Panc1 (cell line): ENCODE results near the gene OR2G6. TPM values are rescaled to one million over a fixed set of nuclear protein-coding genes. Genes with fewer than 3 reads are reported as not detected.
"Not testable (repeated sequence)": the region's sequence is repeated elsewhere in the genome, so short reads cannot be mapped to it uniquely, and the experiment has no call there.

ENCODE experiments used
- ATAC-seq: fragments of 200-7000 bp; cut with Tn5 transposase; 2 replicates; pipeline ENCODE4 v1.9.1; 2020; ENCODE audit warnings: mild to moderate bottlenecking, moderate library complexity
- Bru-seq: library from RNA; stranded (reverse); fragments of 400-500 nt; gene quantifications from one replicate; lab custom pipeline; 2021; lab: Mats Ljungman, UMichigan
- BruChase-seq, 2 experiments: library from RNA; stranded (reverse); fragments of 400-500 nt; gene quantifications; one replicate each; lab custom pipeline; 2021; lab: Mats Ljungman, UMichigan
- BruUV-seq: library from RNA; stranded (reverse); fragments of 400-500 nt; replicated peaks from 2 replicates; lab custom pipeline; 2021; lab: Mats Ljungman, UMichigan
- CTCF ChIA-PET: fragments of 300-600 bp; sonication (Branson Sonifier 250); formaldehyde crosslinking; loops from one replicate; lab custom pipeline; 2022; ENCODE audit warnings: antibody characterized with exemption; lab: Charles Lee
- POLR2A ChIA-PET: fragments of 300-600 bp; sonication (Branson Sonifier 250); formaldehyde crosslinking; loops from one replicate; lab custom pipeline; 2022; ENCODE audit warnings: antibody characterized with exemption; lab: Charles Lee
- DNase-seq: peaks from one replicate; pipeline ENCODE4 v3.0.0-alpha.2; 2010; ENCODE audit warnings: low read depth, low spot score
- H3K27ac ChIP-seq: 2 replicates; pipeline ENCODE4 v1.5.1; 2011; ENCODE audit warnings: mild to moderate bottlenecking, low read length, inconsistent platforms
- H3K27me3 ChIP-seq: fragments of 200-500 bp; sonication (Bioruptor generic); 2 replicates; pipeline ENCODE4 v1.6.0; 2014; ENCODE audit warnings: low read length, inconsistent platforms; ENCODE audit not compliant: control insufficient read depth, insufficient read depth
- H3K36me3 ChIP-seq: fragments of 200-500 bp; sonication (Bioruptor generic); 2 replicates; pipeline ENCODE4 v1.5.1; 2014; ENCODE audit warnings: inconsistent platforms, mild to moderate bottlenecking, low read length, moderate library complexity; ENCODE audit not compliant: control insufficient read depth, insufficient read depth
- H3K4me1 ChIP-seq: 2 replicates; pipeline ENCODE4 v1.5.1; 2011; ENCODE audit warnings: inconsistent platforms, mild to moderate bottlenecking, low read length, moderate library complexity; ENCODE audit not compliant: control insufficient read depth, insufficient read depth
- H3K4me3 ChIP-seq, 2 experiments: 2 replicates each; pipeline ENCODE4 v1.5.1; 2011 to 2012; ENCODE audit warnings: low read depth in 2 of 2, low read length in 2 of 2, mild to moderate bottlenecking in 2 of 2, inconsistent platforms in 1 of 2, moderate library complexity in 1 of 2
- H3K9me3 ChIP-seq: fragments of 200-500 bp; sonication (Bioruptor generic); 2 replicates; pipeline ENCODE4 v1.5.1; 2014; ENCODE audit warnings: low read depth, mild to moderate bottlenecking, inconsistent platforms, low read length, moderate library complexity; ENCODE audit not compliant: control insufficient read depth, insufficient read depth
- POLR2AphosphoS5 ChIP-seq: IDR thresholded peaks from 2 replicates; pipeline ENCODE4 v1.6.1; 2012; ENCODE audit warnings: mild to moderate bottlenecking, low read depth, low read length, moderate library complexity
- REST ChIP-seq, 2 experiments: IDR thresholded peaks; 2 replicates each; pipeline ENCODE4 v1.6.1; 2011 to 2012; ENCODE audit warnings: low read depth in 2 of 2, control low read depth in 1 of 2, low read length in 1 of 2, mild to moderate bottlenecking in 1 of 2, moderate library complexity in 1 of 2; ENCODE audit not compliant: insufficient read depth in 1 of 2
- SIN3A ChIP-seq: IDR thresholded peaks from 2 replicates; pipeline ENCODE4 v1.6.1; 2012; ENCODE audit warnings: low read depth, mild to moderate bottlenecking, low read length, moderate library complexity, borderline replicate concordance; ENCODE audit not compliant: insufficient read depth
- TCF7L2 ChIP-seq: IDR thresholded peaks from 2 replicates; pipeline ENCODE4 v1.6.1; 2011; ENCODE audit warnings: mild to moderate bottlenecking, low read depth, low read length, inconsistent platforms
- in situ Hi-C: cut with HindIII; loops from 2 replicates; pipeline ENCODE4 v1.10.0; 2016; ENCODE audit warnings: low sequenced_read_pairs, low pct_unique_long_range_greater_than_20kb
- intact Hi-C: fragments of 100-400 bp; cut with micrococcal nuclease; formaldehyde crosslinking; loops from one replicate; pipeline ENCODE4 v1.10.0; 2022; ENCODE audit not compliant: unreplicated experiment
- long read RNA-seq: library from polyadenylated mRNA; unstranded; transcript quantifications from one replicate; pipeline ENCODE4 v2.0.0, GENCODE V29; 2021; ENCODE audit not compliant: unreplicated experiment
- polyA plus RNA-seq: library from polyadenylated mRNA; unstranded; fragments of >200 nt; gene quantifications from one replicate; pipeline ENCODE4 v1.2.1, GENCODE V29; 2012; ENCODE audit warnings: missing spikeins; ENCODE audit not compliant: insufficient read length
- total RNA-seq: library from RNA; stranded (reverse); gene quantifications from one replicate; pipeline ENCODE4 v1.2.1, GENCODE V29; 2021; ENCODE audit not compliant: unreplicated experiment
- TF ChIP-seq, protein P1 (sequence below): fragments of 450-650 bp; IDR thresholded peaks from 2 replicates; pipeline ENCODE4 v1.5.1; 2017; ENCODE audit warnings: mild to moderate bottlenecking

OR2G6 gene
- total RNA-seq (not detected), Bru-seq, nascent RNA (percentile 8 among the genes with signal in this experiment), BruChase-seq, experiment 1, labeled RNA remaining after a 2-hour chase (percentile 9 among the genes with signal in this experiment), BruChase-seq, experiment 2, labeled RNA remaining after a 6-hour chase (percentile 11 among the genes with signal in this experiment)
- not detected for polyA plus RNA-seq
- long read RNA-seq: 0 reads

DNA sequence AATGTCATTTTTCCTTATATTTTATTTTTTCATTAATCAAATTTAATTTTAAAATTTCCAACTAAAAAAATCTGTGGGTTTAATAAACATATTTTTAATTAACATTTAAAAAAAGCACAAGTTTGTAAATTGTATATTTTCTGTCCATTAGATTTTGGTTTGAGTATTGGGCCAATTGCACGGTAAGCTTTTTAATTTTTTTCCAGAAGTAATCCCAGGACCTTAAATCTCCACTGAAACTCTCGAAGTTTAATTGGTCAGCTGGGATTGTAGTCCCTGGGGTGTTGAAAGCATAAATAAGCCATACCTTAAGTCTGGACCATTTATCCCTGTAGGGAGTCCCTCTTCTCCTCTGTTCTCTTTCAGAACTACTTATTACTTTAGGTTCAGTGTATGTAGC, at the start of gene OR2G6:
OR2G6 (plus strand) TSS at position 301 of the 400 bp plus-strand sequence. CDS start 13,574 bp downstream, outside the sequence.
- H3K27ac ChIP-seq, CTCF ChIA-PET, DNase-seq, H3K27me3 ChIP-seq, H3K4me1 ChIP-seq, BruUV-seq, H3K4me3 ChIP-seq, H3K9me3 ChIP-seq, intact Hi-C loops, POLR2A ChIA-PET, H3K36me3 ChIP-seq, ATAC-seq, in situ Hi-C loops: not testable (repeated sequence)

GRCh38 chr1:248459117-248459516, 48.8 kb upstream of the OR2G6 start:
- H3K27me3 ChIP-seq, POLR2A ChIA-PET, H3K9me3 ChIP-seq, ATAC-seq, H3K36me3 ChIP-seq, H3K4me3 ChIP-seq, in situ Hi-C loops, intact Hi-C loops, H3K27ac ChIP-seq, BruUV-seq, DNase-seq, H3K4me1 ChIP-seq, CTCF ChIA-PET: not testable (repeated sequence)

DNA sequence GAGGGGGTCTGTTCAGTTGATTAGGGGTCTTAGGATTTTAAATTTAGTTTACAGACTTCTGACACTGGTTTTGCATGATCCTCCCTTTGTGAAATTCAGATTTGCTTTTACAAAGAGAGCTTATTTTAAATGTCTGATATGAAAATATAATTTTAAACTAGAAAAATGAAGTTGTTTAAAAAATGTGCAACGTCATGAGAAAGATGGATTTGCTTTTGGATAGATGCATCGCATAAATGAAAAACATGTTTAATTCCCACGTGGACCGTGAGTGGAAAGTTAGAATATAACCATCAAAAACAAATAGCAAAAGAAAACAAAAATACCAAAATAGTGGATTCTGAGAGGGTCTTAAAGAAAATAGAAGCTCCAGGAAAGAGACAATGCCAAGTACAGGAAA, 36.7 kb upstream of the OR2G6 start:
- in situ Hi-C loops: no loop called here
- ChIA-PET POLR2A (no interaction called here), CTCF (no interaction called here)
- DNase-seq (no peak), ATAC-seq (no peak)
- Histone ChIP-seq H3K4me1 (no peaks in the 10 kb centered on the region), H3K27ac (no peak overlapping the region), H3K27me3 (no peaks in the 10 kb centered on the region), H3K9me3 (no peaks in the 10 kb centered on the region), H3K36me3 (no peaks in the 10 kb centered on the region), H3K4me3 (no peak overlapping the region)
- no peak for TF ChIP-seq REST (IDR thresholded peaks at IDR 0.05; ENCODE audit: insufficient read depth in 1 of 2, low read depth in 2 of 2, low read length in 1 of 2)
- no peak for TF ChIP-seq SIN3A
- TF ChIP-seq, protein P1, sequence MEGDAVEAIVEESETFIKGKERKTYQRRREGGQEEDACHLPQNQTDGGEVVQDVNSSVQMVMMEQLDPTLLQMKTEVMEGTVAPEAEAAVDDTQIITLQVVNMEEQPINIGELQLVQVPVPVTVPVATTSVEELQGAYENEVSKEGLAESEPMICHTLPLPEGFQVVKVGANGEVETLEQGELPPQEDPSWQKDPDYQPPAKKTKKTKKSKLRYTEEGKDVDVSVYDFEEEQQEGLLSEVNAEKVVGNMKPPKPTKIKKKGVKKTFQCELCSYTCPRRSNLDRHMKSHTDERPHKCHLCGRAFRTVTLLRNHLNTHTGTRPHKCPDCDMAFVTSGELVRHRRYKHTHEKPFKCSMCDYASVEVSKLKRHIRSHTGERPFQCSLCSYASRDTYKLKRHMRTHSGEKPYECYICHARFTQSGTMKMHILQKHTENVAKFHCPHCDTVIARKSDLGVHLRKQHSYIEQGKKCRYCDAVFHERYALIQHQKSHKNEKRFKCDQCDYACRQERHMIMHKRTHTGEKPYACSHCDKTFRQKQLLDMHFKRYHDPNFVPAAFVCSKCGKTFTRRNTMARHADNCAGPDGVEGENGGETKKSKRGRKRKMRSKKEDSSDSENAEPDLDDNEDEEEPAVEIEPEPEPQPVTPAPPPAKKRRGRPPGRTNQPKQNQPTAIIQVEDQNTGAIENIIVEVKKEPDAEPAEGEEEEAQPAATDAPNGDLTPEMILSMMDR: no peak
- TF ChIP-seq POLR2AphosphoS5: no peak
- no peak for TF ChIP-seq TCF7L2
- intact Hi-C loops: no loop called here
- BruUV-seq: no TSS peak

GRCh38 chr1:248472111-248472510, 35.8 kb upstream of the OR2G6 start:
- DNase-seq, ATAC-seq, H3K27ac ChIP-seq, H3K36me3 ChIP-seq, intact Hi-C loops, in situ Hi-C loops, POLR2A ChIA-PET, H3K27me3 ChIP-seq, BruUV-seq, H3K4me3 ChIP-seq, H3K4me1 ChIP-seq, CTCF ChIA-PET, H3K9me3 ChIP-seq: not testable (repeated sequence)

- H3K27ac ChIP-seq, BruUV-seq, CTCF ChIA-PET, ATAC-seq, H3K27me3 ChIP-seq, POLR2A ChIA-PET, H3K4me1 ChIP-seq, intact Hi-C loops, H3K9me3 ChIP-seq, in situ Hi-C loops, H3K36me3 ChIP-seq, H3K4me3 ChIP-seq, DNase-seq: not testable (repeated sequence)
Measured at GRCh38 chr1:248473051-248473450, 34.8 kb upstream of the OR2G6 start, which contains the start of gene OR2T3. OR2T3 (plus strand) TSS chr1:248473351; CDS start chr1:248473351, 0 bp downstream.
